LNCaP clone FGC (cell line): Measurements from ENCODE around the gene GNA12.
A peak's percentile ranks its signal among the peaks of the same experiment; 100 is the strongest.

Experiments used
- DNase-seq: peaks from one replicate; pipeline ENCODE4 v3.0.0-alpha.2; 2011; ENCODE audit warnings: low read depth
- H3K4me3 ChIP-seq: 2 replicates; pipeline ENCODE4 v1.5.1; 2011; ENCODE audit warnings: mild to moderate bottlenecking, low read depth, low read length, control low read depth
- CTCF ChIP-seq: IDR thresholded peaks from 2 replicates; pipeline ENCODE4 v1.5.1; 2012; ENCODE audit warnings: mild to moderate bottlenecking; ENCODE audit not compliant: control insufficient read depth, insufficient read depth; ENCODE audit errors: extremely low read depth

Gene GNA12, protein sequence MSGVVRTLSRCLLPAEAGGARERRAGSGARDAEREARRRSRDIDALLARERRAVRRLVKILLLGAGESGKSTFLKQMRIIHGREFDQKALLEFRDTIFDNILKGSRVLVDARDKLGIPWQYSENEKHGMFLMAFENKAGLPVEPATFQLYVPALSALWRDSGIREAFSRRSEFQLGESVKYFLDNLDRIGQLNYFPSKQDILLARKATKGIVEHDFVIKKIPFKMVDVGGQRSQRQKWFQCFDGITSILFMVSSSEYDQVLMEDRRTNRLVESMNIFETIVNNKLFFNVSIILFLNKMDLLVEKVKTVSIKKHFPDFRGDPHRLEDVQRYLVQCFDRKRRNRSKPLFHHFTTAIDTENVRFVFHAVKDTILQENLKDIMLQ

GRCh38 chr7:2844153-2845033 lies at the start of gene GNA12:
Gene GNA12 (minus strand): TSS chr7:2844308. CDS start chr7:2844161, 147 bp downstream.
- DNase-seq, result peak; percentile 97
- no peak for TF ChIP-seq CTCF
- peak within 1 kb of the TSS; percentile 67 for H3K4me3 ChIP-seq

- no peak for TF ChIP-seq CTCF
- no peak overlapping the region for H3K4me3 ChIP-seq
- DNase-seq, result no peak
These were observed 49.3 kb upstream of the GNA12 start for GRCh38 chr7:2893411-2893861.

GRCh38 chr7:2892549-2892948 lies 48.4 kb upstream of the GNA12 start:
- TF ChIP-seq CTCF, result no peak
- no peak for DNase-seq
- H3K4me3 ChIP-seq, result no peak overlapping the region

DNA sequence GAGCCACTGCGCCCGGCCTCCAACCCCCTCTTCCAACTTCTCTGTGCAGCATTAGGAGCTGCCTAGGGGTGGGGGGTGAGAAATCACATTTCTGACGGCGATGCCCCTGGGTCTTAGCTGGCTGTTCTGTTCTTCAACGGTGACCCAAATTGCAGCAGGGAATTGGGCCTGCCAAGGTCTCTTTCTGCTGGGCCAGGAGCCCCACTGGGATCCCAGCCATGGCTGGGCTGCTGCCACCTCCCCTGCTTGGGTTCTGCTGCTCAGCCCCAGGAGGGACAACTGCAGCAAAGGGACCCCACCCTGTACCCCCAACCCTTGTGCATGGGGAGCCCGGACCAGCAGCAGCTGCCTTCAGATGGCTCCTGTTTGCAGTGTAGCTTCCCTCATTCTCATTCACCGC lies 43.7 kb upstream of the GNA12 start:
- no peak for DNase-seq
- H3K4me3 ChIP-seq, result no peak overlapping the region
- TF ChIP-seq CTCF, result no peak

- TF ChIP-seq CTCF, result peak; percentile 96
- DNase-seq, result peak; percentile 57
- H3K4me3 ChIP-seq, result no peak overlapping the region
These were observed 42.8 kb upstream of the GNA12 start for GRCh38 chr7:2886900-2887299.

- no peak overlapping the region for H3K4me3 ChIP-seq
- DNase-seq, result no peak
- no peak for TF ChIP-seq CTCF
These were observed 42.3 kb upstream of the GNA12 start for GRCh38 chr7:2886391-2886790.
